K562 (cell line): ENCODE results near the gene WTAP. TPM values are rescaled to one million over a fixed set of nuclear protein-coding genes. Genes with fewer than 3 reads are reported as not detected.

Source experiments
- ATAC-seq: fragments of 200-7000 bp; cut with Tn5 transposase; 3 replicates; pipeline ENCODE4 v1.9.1; 2020; ENCODE audit warnings: moderate library complexity
- BruUV-seq: library from RNA; stranded (reverse); fragments of 400-500 nt; replicated peaks from 2 replicates; lab custom pipeline; 2021; lab: Mats Ljungman, UMichigan
- CTCF ChIA-PET: fragments of 300-600 bp; formaldehyde crosslinking; extraction: SDS; loops from one replicate; lab custom pipeline; 2021; ENCODE audit warnings: low intra/inter-chr PET ratio; lab: Yijun Ruan, JAX
- POLR2A ChIA-PET: fragments of 300-600, 350-650 bp; sonication (Branson Sonifier 250); formaldehyde crosslinking; extraction: SDS; loops from one replicate; lab custom pipeline; 2021; ENCODE audit warnings: antibody characterized with exemption, inconsistent platforms; lab: Yijun Ruan, JAX
- DNase-seq, 4 experiments: peaks; one replicate each; pipeline versions ENCODE4 v3.0.0 to v3.0.0-alpha.2; 2011 to 2018; ENCODE audit warnings: low spot score in 3 of 4, mixed read lengths in 3 of 4; ENCODE audit errors: extremely low read depth in 1 of 4
- FAIRE-seq: peaks from 2 replicates; lab custom pipeline; 2011; peaks lifted over from hg19 to GRCh38; lab: Jason Lieb, UNC
- H2AFZ ChIP-seq: 2 replicates; pipeline ENCODE4 v1.6.0; 2011; ENCODE audit warnings: low read depth, low read length, control low read depth, inconsistent platforms
- H3K27ac ChIP-seq: fragments of 200-600 bp; 3 replicates; pipeline ENCODE4 v1.8.0; 2011; ENCODE audit warnings: low read depth, mild to moderate bottlenecking, control low read depth, inconsistent platforms, low read length, moderate library complexity, mixed read lengths; ENCODE audit errors: extremely low read depth
- H3K27me3 ChIP-seq, 2 experiments: fragments of 300-600 bp in 1 of 2; 2 replicates in 1 of 2; 3 replicates in 1 of 2; pipeline versions ENCODE4 v1.6.0 to v1.8.0; 2011; ENCODE audit warnings: inconsistent platforms in 2 of 2, low read length in 2 of 2, mild to moderate bottlenecking in 1 of 2, mixed read lengths in 1 of 2, moderate library complexity in 1 of 2; ENCODE audit not compliant: control insufficient read depth in 2 of 2, insufficient read depth in 2 of 2
- H3K36me3 ChIP-seq: fragments of 300-600 bp; 3 replicates; pipeline ENCODE4 v1.8.0; 2011; ENCODE audit warnings: mild to moderate bottlenecking, low read length, inconsistent platforms; ENCODE audit not compliant: control insufficient read depth, insufficient read depth
- H3K4me1 ChIP-seq, 2 experiments: fragments of 200-600 bp in 1 of 2; replicated peaks in 1 of 2; 2 replicates in 1 of 2; 3 replicates in 1 of 2; pipeline versions ENCODE4 v1.5.1 to v1.8.0; 2011; ENCODE audit warnings: inconsistent platforms in 2 of 2, low read length in 2 of 2, mild to moderate bottlenecking in 1 of 2, mixed read lengths in 1 of 2, moderate library complexity in 1 of 2; ENCODE audit not compliant: control insufficient read depth in 2 of 2, insufficient read depth in 2 of 2
- H3K4me2 ChIP-seq: 2 replicates; pipeline ENCODE4 v1.6.1; 2011; ENCODE audit warnings: low read length, control low read depth, inconsistent platforms, mixed read lengths; ENCODE audit not compliant: insufficient read depth
- H3K4me3 ChIP-seq: fragments of 200-600 bp; sonication (generic), shearing (Covaris generic); 2 replicates; pipeline ENCODE4 v1.5.1; 2016; ENCODE audit warnings: control low read depth, inconsistent platforms
- H3K79me2 ChIP-seq: fragments of 200-600 bp; 3 replicates; pipeline ENCODE4 v1.8.0; 2011; ENCODE audit warnings: low read length, inconsistent platforms; ENCODE audit not compliant: control insufficient read depth, insufficient read depth
- H3K9ac ChIP-seq, 2 experiments: 2 replicates each; pipeline versions ENCODE4 v1.6.0 to v1.6.1; 2011; ENCODE audit warnings: low read depth in 2 of 2, low read length in 2 of 2, control low read depth in 1 of 2, inconsistent platforms in 1 of 2, mild to moderate bottlenecking in 1 of 2, mixed read lengths in 1 of 2; ENCODE audit not compliant: insufficient read depth in 1 of 2
- H3K9me1 ChIP-seq: one replicate; pipeline ENCODE4 v1.6.0; 2011; ENCODE audit warnings: inconsistent platforms, mild to moderate bottlenecking, low read length, moderate library complexity; ENCODE audit not compliant: control insufficient read depth, insufficient read depth
- H3K9me3 ChIP-seq: replicated peaks from 2 replicates; pipeline ENCODE4 v1.5.1; 2011; ENCODE audit warnings: low read depth, low read length, inconsistent platforms; ENCODE audit not compliant: control insufficient read depth, insufficient read depth
- H4K20me1 ChIP-seq: replicated peaks from 2 replicates; pipeline ENCODE4 v1.6.1; 2011; ENCODE audit warnings: low read length, inconsistent platforms, mixed read lengths; ENCODE audit not compliant: control insufficient read depth, insufficient read depth
- BRD4 ChIP-seq: fragments of 200-600 bp; sonication (generic); IDR thresholded peaks from 2 replicates; pipeline ENCODE4 v1.6.1; 2017; ENCODE audit warnings: inconsistent platforms
- ERF ChIP-seq: fragments of 450-650 bp; formaldehyde crosslinking; IDR thresholded peaks from 2 replicates; pipeline ENCODE4 v1.4.0; 2020; ENCODE audit warnings: mild to moderate bottlenecking, mixed read lengths
- EZH2 ChIP-seq: IDR thresholded peaks from 2 replicates; pipeline ENCODE4 v1.6.1; 2012; ENCODE audit warnings: low read depth, mild to moderate bottlenecking, inconsistent platforms, low read length, borderline replicate concordance
- GATAD2B ChIP-seq: fragments of 450-650 bp; IDR thresholded peaks from 2 replicates; pipeline ENCODE4 v1.6.1; 2017; ENCODE audit warnings: mild to moderate bottlenecking, borderline replicate concordance
- LCOR ChIP-seq: sonication (generic); formaldehyde crosslinking; IDR thresholded peaks from 2 replicates; pipeline ENCODE4 v1.8.0; 2022; ENCODE audit warnings: mild to moderate bottlenecking, missing genetic modification reagents
- MAFK ChIP-seq: IDR thresholded peaks from 2 replicates; pipeline ENCODE4 v1.6.1; 2011; ENCODE audit warnings: low read length, improper control_type of control experiment
- POLR3A ChIP-seq: IDR thresholded peaks from 2 replicates; pipeline ENCODE4 v1.6.1; 2011; ENCODE audit warnings: borderline replicate concordance, mild to moderate bottlenecking, moderate library complexity; ENCODE audit not compliant: insufficient read length, insufficient read depth; ENCODE audit errors: extremely low read depth
- PTTG1 ChIP-seq: fragments of 450-650 bp; IDR thresholded peaks from 2 replicates; pipeline ENCODE4 v1.6.1; 2016; ENCODE audit warnings: low read depth, mild to moderate bottlenecking, missing genetic modification characterization, missing compliant biosample characterization
- THAP12 ChIP-seq: fragments of 250-450 bp; sonication (Bioruptor Pico); IDR thresholded peaks from 2 replicates; pipeline ENCODE4 v1.9.0; 2021; ENCODE audit warnings: mild to moderate bottlenecking, inconsistent platforms
- THRAP3 ChIP-seq: fragments of 450-650 bp; IDR thresholded peaks from 2 replicates; pipeline ENCODE4 v1.6.1; 2016; ENCODE audit warnings: mild to moderate bottlenecking, inconsistent platforms, borderline replicate concordance
- UBTF ChIP-seq, 2 experiments: IDR thresholded peaks; 2 replicates each; pipeline ENCODE4 v1.6.1; 2012; ENCODE audit warnings: improper control_type of control experiment in 2 of 2, low read depth in 2 of 2, low read length in 2 of 2, borderline replicate concordance in 1 of 2
- ZBTB34 ChIP-seq: fragments of 250-450 bp; sonication (Bioruptor Pico); IDR thresholded peaks from 2 replicates; pipeline ENCODE4 v1.8.0; 2021; ENCODE audit warnings: mild to moderate bottlenecking, moderate library complexity
- ZFX ChIP-seq: sonication (generic); formaldehyde crosslinking; IDR thresholded peaks from 2 replicates; pipeline ENCODE4 v1.8.0; 2022; ENCODE audit warnings: mild to moderate bottlenecking, missing genetic modification reagents, moderate library complexity
- ZNF717 ChIP-seq: fragments of 250-450 bp; sonication (Bioruptor Pico); IDR thresholded peaks from 2 replicates; pipeline ENCODE4 v1.5.0; 2021
- ZNF764 ChIP-seq: fragments of 250-450 bp; sonication (Bioruptor Pico); IDR thresholded peaks from 2 replicates; pipeline ENCODE4 v1.4.0; 2020; ENCODE audit warnings: low read depth, mild to moderate bottlenecking, moderate library complexity
- WGBS: fragments of 100-300 bp; shearing (Covaris generic); methylation state at CpG from one replicate; pipeline ENCODE4 v1.1.6; 2016; ENCODE audit warnings: low coverage, mixed read lengths; ENCODE audit not compliant: insufficient coverage; ENCODE audit errors: missing lambda C conversion rate; 5-methylcytosine and 5-hydroxymethylcytosine counted together
- in situ Hi-C: fragments of 300-500 bp; cut with MboI; formaldehyde crosslinking; loops from 4 replicates; pipeline ENCODE4 v1.15.0; 2018; ENCODE audit warnings: inconsistent platforms, mixed read lengths
- intact Hi-C: fragments of 100-400 bp; cut with micrococcal nuclease; formaldehyde crosslinking; loops from 2 replicates; pipeline ENCODE4 v1.14.2; 2022
- polyA plus RNA-seq, 8 experiments: library from polyadenylated mRNA; depleted of rRNA in 4 of 8; stranded (reverse) in 5 of 8; unstranded in 3 of 8; fragments of >200 nt; fragmentation: Nextera tagmentation in 2 of 8; fragmentation: Illumina TruSeq in 1 of 8; extraction: Ambion mirVana in 2 of 8; extraction: Trizol in 1 of 8; gene quantifications; 2 replicates each; pipeline versions ENCODE4 v1.2.1 to v1.2.3, GENCODE V29; 2011 to 2014; ENCODE audit warnings: inconsistent platforms in 1 of 8, missing spikeins in 1 of 8
- total RNA-seq, 7 experiments: library from RNA; depleted of rRNA in 6 of 7; stranded (reverse); fragments of >200 nt in 6 of 7; fragmentation: Illumina TruSeq in 2 of 7; extraction: Trizol in 2 of 7; gene quantifications; 2 replicates each; pipeline versions ENCODE4 v1.2.1 to v1.2.3, GENCODE V29; 2011 to 2021; ENCODE audit warnings: low replicate concordance in 1 of 7

WTAP gene
- total and polyA plus RNA-seq, 9 of the 15 experiments (the other 6 are each of a cell fraction or from before 2014, with no cell fraction given): 52.4 to 156 (median 110) TPM

GRCh38 chr6:159727717-159728445 lies 575 bp downstream of the WTAP start:
- Histone ChIP-seq H3K9me3 (peaks cover 5% of the 10 kb centered on the region; the same call in 1 of the 2 replicates), H2AFZ (peak overlapping the region; percentile 48; the same call in 1 of the 2 replicates), H3K4me2 (peak overlapping the region; percentile 78), H4K20me1 (peaks cover 24% of the 10 kb centered on the region; the same call in 1 of the 2 replicates), H3K79me2 (peaks cover 96% of the 10 kb centered on the region), H3K36me3 (peaks cover 38% of the 10 kb centered on the region), H3K27me3 (no peaks in the 10 kb centered on the region), H3K4me3 (peak overlapping the region; percentile 88), H3K9me1 (no peaks in the 10 kb centered on the region), H3K27ac (peak overlapping the region; percentile 98), H3K4me1 (peaks cover 9 to 10% of the 10 kb centered on the region in 2 experiments; a peak in 4 of 5 replicates), H3K9ac (peak overlapping the region; percentile 97 to 99)
- ATAC-seq (peak; percentile 67), DNase-seq (peak in 2 of 4 experiments; percentile 67 to 78), FAIRE-seq (no peak)
- POLR2A ChIA-PET: interaction anchor here (0.9 to 3.6 kb wide), 12 partner anchors 8 to 63 kb away, joined by 3 to 28 read pairs (median 8); partner anchors contain the start of genes ACAT2, MRPL18 and TCP1
- CTCF ChIA-PET: no interaction called here
- in situ Hi-C loops (no loop called here), intact Hi-C loops (loop anchor here (1.0 to 10.0 kb wide), 4 partner anchors 34 to 247 kb away; partner anchors contain the start of genes ACAT2, MRPL18 and SOD2)
- no TSS peak for BruUV-seq
- WGBS: under 1% methylated on average over 42 of the region's 44 CpGs
- peak; percentile 92 to 96 for TF ChIP-seq UBTF (IDR thresholded peaks at IDR 0.05; ENCODE audit: borderline replicate concordance in 1 of 2, low read depth in 2 of 2, low read length in 2 of 2)
- no peak for TF ChIP-seq PTTG1 (tag)
- no peak for TF ChIP-seq BRD4
- TF ChIP-seq ZNF717 (CRISPR knock-in tag): no peak
- TF ChIP-seq ZFX (CRISPR knock-in tag): peak; percentile 89
- no peak for TF ChIP-seq EZH2
- TF ChIP-seq ZBTB34: no peak
- TF ChIP-seq THRAP3: no peak
- TF ChIP-seq GATAD2B: 0 out of 2 replicates have a peak, but pooled peaks have one; percentile 2
- peak; percentile 95 for TF ChIP-seq THAP12 (CRISPR knock-in tag)
- no peak for TF ChIP-seq ZNF764 (CRISPR knock-in tag)
- no peak for TF ChIP-seq POLR3A
- no peak for TF ChIP-seq LCOR (CRISPR knock-in tag)
- no peak for TF ChIP-seq MAFK
- peak; percentile 93 for TF ChIP-seq ERF (CRISPR knock-in tag)
